Measurements from ENCODE around the gene KCNA5.

Gene KCNA5

GRCh38 chr12:5072311-5072710 is 28.6 kb downstream of the KCNA5 start:
- no peak for TF ChIP-seq CTCF (IDR thresholded peaks at IDR 0.05; ENCODE audit: extremely low read depth, missing control alignments)
- DNase-seq (ENCODE audit: low spot score), result no peak

- no peak for TF ChIP-seq CTCF (IDR thresholded peaks at IDR 0.05; ENCODE audit: extremely low read depth, missing control alignments)
- no peak for DNase-seq (ENCODE audit: low spot score)
Observed at GRCh38 chr12:5073054-5073453, 29.4 kb downstream of the KCNA5 start.

- TF ChIP-seq CTCF (IDR thresholded peaks at IDR 0.05; ENCODE audit: extremely low read depth, missing control alignments), result peak; percentile 5
- no peak for DNase-seq (ENCODE audit: low spot score)
Observed at GRCh38 chr12:5073853-5074252, 30.2 kb downstream of the KCNA5 start.

GRCh38 chr12:5076761-5077160 is 33.1 kb downstream of the KCNA5 start:
- no peak for TF ChIP-seq CTCF (IDR thresholded peaks at IDR 0.05; ENCODE audit: extremely low read depth, missing control alignments)
- no peak for DNase-seq (ENCODE audit: low spot score)

GRCh38 chr12:5078423-5078822 is 34.7 kb downstream of the KCNA5 start:
- TF ChIP-seq CTCF (IDR thresholded peaks at IDR 0.05; ENCODE audit: extremely low read depth, missing control alignments), result no peak
- no peak for DNase-seq (ENCODE audit: low spot score)

- TF ChIP-seq CTCF (IDR thresholded peaks at IDR 0.05; ENCODE audit: extremely low read depth, missing control alignments), result no peak
- no peak for DNase-seq (ENCODE audit: low spot score)
Observed at GRCh38 chr12:5081016-5081415, 37.3 kb downstream of the KCNA5 start.

GRCh38 chr12:5083955-5084849 is 40.5 kb downstream of the KCNA5 start:
- peak; percentile 73 for DNase-seq (ENCODE audit: low spot score)
- TF ChIP-seq CTCF (IDR thresholded peaks at IDR 0.05; ENCODE audit: extremely low read depth, missing control alignments), result peak; percentile 61

Measured in GM20000 (cell line).